GM19099 (cell line): ENCODE results near the gene ZXDC.

ENCODE experiments used
- POLR2A ChIP-seq: IDR thresholded peaks from 3 replicates; pipeline ENCODE4 v1.6.1; 2011; ENCODE audit warnings: low read depth; ENCODE audit not compliant: insufficient read length; ENCODE audit errors: extremely low read depth

ZXDC gene

GRCh38 chr3:126392246-126392645, 83.4 kb downstream of the ZXDC start:
- no peak for TF ChIP-seq POLR2A

- TF ChIP-seq POLR2A: no peak
Measured at GRCh38 chr3:126391631-126392030, 84.1 kb downstream of the ZXDC start.

- no peak for TF ChIP-seq POLR2A
Measured at GRCh38 chr3:126390751-126391150, 84.9 kb downstream of the ZXDC start.

GRCh38 chr3:126390201-126390600, 85.5 kb downstream of the ZXDC start:
- TF ChIP-seq POLR2A: no peak

GRCh38 chr3:126389794-126390146, 85.9 kb downstream of the ZXDC start:
- TF ChIP-seq POLR2A: no peak

GRCh38 chr3:126389112-126389793, 86.4 kb downstream of the ZXDC start:
- TF ChIP-seq POLR2A: no peak
